Neural crest cell (in vitro differentiated cells): ENCODE data around the gene ATP6AP1. TPM values are rescaled to one million over a fixed set of nuclear protein-coding genes. Genes with fewer than 3 reads are reported as not detected.
"Not testable (repeated sequence)": the region's sequence is repeated elsewhere in the genome, so short reads cannot be mapped to it uniquely, and the experiment has no call there.

Experiments used
- DNase-seq: peaks from one replicate; pipeline ENCODE4 v3.0.0; 2021; ENCODE audit warnings: low read depth, mixed read lengths, low spot score
- H3K27ac Mint-ChIP-seq: one replicate; pipeline ENCODE4 v1.8.0; 2021; ENCODE audit warnings: mild to moderate bottlenecking, mixed read lengths; ENCODE audit not compliant: unreplicated experiment
- H3K27me3 Mint-ChIP-seq: 2 replicates; pipeline ENCODE4 v1.8.0; 2021; ENCODE audit warnings: low read depth, mild to moderate bottlenecking, mixed read lengths
- H3K36me3 Mint-ChIP-seq: 2 replicates; pipeline ENCODE4 v1.8.0; 2021; ENCODE audit warnings: low read depth, mild to moderate bottlenecking, mixed read lengths
- H3K4me1 Mint-ChIP-seq: 2 replicates; pipeline ENCODE4 v1.8.0; 2021; ENCODE audit warnings: mixed read lengths
- H3K4me3 Mint-ChIP-seq: one replicate; pipeline ENCODE4 v1.8.0; 2021; ENCODE audit warnings: mild to moderate bottlenecking, mixed read lengths
- H3K9me3 Mint-ChIP-seq: 2 replicates; pipeline ENCODE4 v1.8.0; 2021; ENCODE audit warnings: mixed read lengths
- total RNA-seq: library from RNA; stranded (reverse); gene quantifications from 2 replicates; pipeline ENCODE4 v1.2.1, GENCODE V29; 2021
- TF ChIP-seq, protein P1 (sequence below): fragments of 200-600 bp; sonication (generic); conservative IDR thresholded peaks from 2 replicates; pipeline ENCODE4 v1.5.0; 2021; ENCODE audit warnings: antibody characterized with exemption, mild to moderate bottlenecking

Gene ATP6AP1
- total RNA-seq, 1 donor from 2014 or later: 79.8 TPM

DNA sequence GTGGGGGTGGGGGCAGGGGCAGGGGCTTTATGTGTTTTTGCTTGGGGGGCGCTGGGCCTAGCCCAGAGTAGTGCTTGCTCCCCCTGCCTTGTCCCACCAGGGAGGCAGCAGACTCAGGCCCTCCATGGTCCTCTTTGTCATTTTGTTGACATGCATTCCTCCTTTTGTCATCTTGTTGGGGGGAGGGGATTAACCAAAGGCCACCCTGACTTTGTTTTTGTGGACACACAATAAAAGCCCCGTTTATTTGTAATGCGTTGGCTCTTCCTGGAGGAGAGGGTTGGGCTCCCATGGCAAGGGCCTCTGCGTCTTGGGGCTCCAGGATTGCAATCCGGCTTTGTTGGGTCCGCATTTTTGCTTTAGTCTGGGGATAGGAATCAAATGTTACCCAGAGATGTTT lies 47.2 kb upstream of the ATP6AP1 start:
- H3K4me3 Mint-ChIP-seq: peak overlapping the region; percentile 71
- no peaks in the 10 kb centered on the region for H3K9me3 Mint-ChIP-seq
- H3K36me3 Mint-ChIP-seq: peaks cover 4% of the 10 kb centered on the region
- H3K27me3 Mint-ChIP-seq: no peaks in the 10 kb centered on the region
- no peak overlapping the region for H3K27ac Mint-ChIP-seq
- H3K4me1 Mint-ChIP-seq: peaks cover 16% of the 10 kb centered on the region
- TF ChIP-seq, protein P1, sequence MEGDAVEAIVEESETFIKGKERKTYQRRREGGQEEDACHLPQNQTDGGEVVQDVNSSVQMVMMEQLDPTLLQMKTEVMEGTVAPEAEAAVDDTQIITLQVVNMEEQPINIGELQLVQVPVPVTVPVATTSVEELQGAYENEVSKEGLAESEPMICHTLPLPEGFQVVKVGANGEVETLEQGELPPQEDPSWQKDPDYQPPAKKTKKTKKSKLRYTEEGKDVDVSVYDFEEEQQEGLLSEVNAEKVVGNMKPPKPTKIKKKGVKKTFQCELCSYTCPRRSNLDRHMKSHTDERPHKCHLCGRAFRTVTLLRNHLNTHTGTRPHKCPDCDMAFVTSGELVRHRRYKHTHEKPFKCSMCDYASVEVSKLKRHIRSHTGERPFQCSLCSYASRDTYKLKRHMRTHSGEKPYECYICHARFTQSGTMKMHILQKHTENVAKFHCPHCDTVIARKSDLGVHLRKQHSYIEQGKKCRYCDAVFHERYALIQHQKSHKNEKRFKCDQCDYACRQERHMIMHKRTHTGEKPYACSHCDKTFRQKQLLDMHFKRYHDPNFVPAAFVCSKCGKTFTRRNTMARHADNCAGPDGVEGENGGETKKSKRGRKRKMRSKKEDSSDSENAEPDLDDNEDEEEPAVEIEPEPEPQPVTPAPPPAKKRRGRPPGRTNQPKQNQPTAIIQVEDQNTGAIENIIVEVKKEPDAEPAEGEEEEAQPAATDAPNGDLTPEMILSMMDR: no peak
- no peak for DNase-seq

DNA sequence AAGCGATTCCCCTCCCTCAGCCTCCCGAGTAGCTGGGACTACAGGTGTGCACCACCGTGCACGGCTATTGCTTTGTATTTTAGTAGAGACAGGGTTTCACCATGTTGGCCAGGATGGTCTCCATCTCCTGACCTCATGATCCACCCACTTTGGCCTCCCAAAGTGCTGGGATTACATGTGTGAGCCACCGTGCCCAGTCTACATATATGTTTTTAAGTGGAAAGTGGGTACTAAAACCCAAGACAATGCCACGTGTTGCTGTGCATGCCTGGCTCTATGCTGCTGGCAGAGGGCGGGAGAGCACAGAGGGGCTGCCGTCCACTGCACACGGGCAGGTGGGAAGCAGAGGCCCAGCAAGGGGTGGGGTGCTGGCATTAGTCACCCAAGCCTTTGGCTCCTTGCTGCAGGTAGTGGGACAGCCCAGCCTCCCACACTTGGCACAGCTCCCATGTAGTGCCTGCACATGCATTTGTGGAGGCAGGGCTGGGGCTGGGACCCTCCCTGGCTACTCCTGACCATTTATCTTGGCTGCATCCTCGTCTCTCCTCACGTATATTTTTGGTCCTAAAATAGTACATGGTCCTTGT lies 45.9 kb upstream of the ATP6AP1 start:
- Mint-ChIP-seq H3K27ac (no peak overlapping the region), H3K36me3 (peaks cover 4% of the 10 kb centered on the region), H3K9me3 (no peaks in the 10 kb centered on the region), H3K27me3 (no peaks in the 10 kb centered on the region), H3K4me1 (peaks cover 16% of the 10 kb centered on the region), H3K4me3 (peak overlapping the region; percentile 68)
- no peak for DNase-seq
- TF ChIP-seq, protein P1: no peak

DNA sequence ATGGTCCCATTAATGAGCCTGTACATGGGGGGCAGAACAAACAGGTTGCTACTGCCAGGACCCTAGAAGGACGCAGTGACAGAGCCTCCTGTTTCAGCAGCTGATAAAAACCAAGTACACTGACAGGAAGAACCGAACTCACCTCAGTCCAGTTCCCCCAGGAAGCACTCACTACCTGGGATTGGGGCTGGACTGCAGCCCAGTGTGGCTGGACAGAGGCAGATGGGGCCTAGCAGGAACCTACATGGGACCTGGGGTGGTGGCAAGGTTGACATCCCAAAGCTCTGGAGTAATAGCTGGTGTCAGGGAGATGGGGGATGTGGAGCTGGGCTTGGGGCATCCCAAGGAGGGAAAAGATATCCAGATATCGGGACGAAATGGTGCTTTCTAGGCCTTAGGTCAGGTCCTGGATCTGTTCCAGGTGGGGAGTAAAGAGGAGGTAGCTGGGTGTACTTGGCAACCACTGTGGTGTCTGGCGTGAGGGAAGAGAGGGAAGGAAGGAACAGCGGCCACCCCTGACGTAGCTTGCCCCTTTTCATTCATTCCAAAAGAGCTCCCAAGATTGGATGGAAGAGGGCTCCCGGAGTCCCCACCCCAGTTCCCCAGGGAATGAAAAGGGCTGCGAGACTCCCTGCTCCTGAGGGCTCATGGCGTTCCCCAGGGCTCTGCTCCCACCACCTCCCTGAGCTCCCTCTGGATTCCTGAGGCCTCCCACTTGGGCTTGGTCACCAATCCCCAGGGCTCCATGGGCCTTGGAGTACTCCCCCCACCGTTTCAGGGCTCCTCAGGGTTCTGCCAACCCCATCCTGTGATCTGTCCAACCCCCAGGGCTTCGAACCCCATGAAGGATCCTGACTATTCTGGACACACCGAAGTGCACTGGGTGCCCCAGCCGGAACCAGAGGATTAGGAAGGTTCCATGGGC lies 44.9 kb upstream of the ATP6AP1 start:
- Mint-ChIP-seq H3K36me3 (peaks cover 4% of the 10 kb centered on the region), H3K27ac (no peak overlapping the region), H3K9me3 (no peaks in the 10 kb centered on the region), H3K27me3 (no peaks in the 10 kb centered on the region), H3K4me3 (peak overlapping the region; percentile 68), H3K4me1 (peaks cover 16% of the 10 kb centered on the region)
- TF ChIP-seq, protein P1: no peak
- DNase-seq: no peak

DNA sequence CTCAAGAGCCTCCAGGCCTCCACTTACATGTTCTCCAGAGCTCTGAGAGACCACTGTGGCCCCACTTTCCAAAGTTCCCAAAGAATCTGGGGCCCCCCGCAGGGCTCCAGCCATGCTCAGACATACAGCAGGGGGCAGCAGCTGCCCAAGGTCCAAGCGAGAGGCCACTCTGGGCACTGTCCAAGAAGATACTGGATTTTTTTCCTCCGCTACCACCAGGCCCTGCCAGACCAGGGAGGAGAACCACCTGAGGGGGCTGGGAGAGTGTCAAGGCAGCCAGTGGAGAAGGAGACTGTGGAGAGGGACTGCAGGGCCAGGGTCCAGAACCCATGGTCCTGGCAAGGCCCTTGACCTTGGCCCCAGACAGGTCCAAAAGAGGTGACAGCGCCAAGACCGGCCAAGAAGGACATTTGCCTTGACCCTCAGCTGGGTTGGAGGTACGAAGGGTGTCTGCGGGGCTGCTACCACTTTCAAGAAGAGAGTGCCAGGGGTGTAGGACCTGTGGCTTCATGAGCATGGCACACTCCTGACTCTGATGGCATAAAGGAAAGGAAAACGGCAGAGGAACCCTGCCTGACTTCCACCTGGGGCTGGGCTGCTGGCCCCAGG lies 44.1 kb upstream of the ATP6AP1 start:
- DNase-seq: no peak
- H3K36me3 Mint-ChIP-seq: peaks cover 4% of the 10 kb centered on the region
- H3K27ac Mint-ChIP-seq: no peak overlapping the region
- H3K27me3 Mint-ChIP-seq: no peaks in the 10 kb centered on the region
- TF ChIP-seq, protein P1: peak; percentile 28
- H3K9me3 Mint-ChIP-seq: no peaks in the 10 kb centered on the region
- H3K4me3 Mint-ChIP-seq: peak overlapping the region; percentile 68
- H3K4me1 Mint-ChIP-seq: peaks cover 16% of the 10 kb centered on the region

DNA sequence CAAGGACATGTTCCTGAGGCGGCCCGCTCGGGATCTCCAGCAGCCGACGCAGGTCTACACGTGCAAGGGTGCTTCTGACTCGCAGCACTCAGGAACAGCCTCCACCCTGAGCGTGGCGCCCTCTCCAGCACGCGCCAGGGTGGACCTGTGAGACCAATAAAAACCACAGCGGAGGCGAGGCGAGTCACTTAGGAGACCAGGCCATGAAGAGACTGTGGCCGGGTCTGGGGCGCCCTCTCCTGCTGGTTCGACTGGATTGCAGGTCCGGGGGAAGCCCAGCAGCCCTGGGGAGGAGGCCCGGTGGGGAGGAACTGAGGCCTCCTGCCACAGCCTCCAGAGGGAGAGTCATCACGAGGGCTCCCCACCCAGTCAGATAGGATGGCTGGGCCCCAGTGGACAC lies 40.4 kb upstream of the ATP6AP1 start:
- H3K9me3 Mint-ChIP-seq, DNase-seq, H3K27me3 Mint-ChIP-seq, H3K36me3 Mint-ChIP-seq, H3K4me1 Mint-ChIP-seq, H3K27ac Mint-ChIP-seq, H3K4me3 Mint-ChIP-seq: not testable (repeated sequence)

DNA sequence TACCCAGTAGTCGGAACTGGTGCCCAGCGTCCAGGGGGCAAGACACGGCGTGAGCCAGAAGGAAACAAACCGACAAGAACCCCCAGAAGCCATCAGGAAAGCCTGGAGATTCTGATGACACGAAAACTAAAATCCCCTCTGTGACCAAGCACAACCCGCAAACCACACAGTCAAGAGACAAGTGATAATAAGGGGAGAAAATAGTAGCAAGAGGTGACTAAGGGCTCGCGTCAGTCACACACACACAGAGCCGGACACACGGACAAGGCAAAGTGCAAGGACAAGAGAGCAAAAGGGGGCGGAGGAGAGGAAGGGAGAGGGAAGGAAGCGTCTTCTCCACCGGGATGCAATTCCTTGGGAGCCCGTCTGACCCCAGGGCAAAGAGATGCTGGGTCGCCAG lies 39.8 kb upstream of the ATP6AP1 start:
- not testable (repeated sequence) for H3K9me3 Mint-ChIP-seq, H3K27ac Mint-ChIP-seq, H3K27me3 Mint-ChIP-seq, H3K36me3 Mint-ChIP-seq, DNase-seq, H3K4me3 Mint-ChIP-seq, H3K4me1 Mint-ChIP-seq

DNA sequence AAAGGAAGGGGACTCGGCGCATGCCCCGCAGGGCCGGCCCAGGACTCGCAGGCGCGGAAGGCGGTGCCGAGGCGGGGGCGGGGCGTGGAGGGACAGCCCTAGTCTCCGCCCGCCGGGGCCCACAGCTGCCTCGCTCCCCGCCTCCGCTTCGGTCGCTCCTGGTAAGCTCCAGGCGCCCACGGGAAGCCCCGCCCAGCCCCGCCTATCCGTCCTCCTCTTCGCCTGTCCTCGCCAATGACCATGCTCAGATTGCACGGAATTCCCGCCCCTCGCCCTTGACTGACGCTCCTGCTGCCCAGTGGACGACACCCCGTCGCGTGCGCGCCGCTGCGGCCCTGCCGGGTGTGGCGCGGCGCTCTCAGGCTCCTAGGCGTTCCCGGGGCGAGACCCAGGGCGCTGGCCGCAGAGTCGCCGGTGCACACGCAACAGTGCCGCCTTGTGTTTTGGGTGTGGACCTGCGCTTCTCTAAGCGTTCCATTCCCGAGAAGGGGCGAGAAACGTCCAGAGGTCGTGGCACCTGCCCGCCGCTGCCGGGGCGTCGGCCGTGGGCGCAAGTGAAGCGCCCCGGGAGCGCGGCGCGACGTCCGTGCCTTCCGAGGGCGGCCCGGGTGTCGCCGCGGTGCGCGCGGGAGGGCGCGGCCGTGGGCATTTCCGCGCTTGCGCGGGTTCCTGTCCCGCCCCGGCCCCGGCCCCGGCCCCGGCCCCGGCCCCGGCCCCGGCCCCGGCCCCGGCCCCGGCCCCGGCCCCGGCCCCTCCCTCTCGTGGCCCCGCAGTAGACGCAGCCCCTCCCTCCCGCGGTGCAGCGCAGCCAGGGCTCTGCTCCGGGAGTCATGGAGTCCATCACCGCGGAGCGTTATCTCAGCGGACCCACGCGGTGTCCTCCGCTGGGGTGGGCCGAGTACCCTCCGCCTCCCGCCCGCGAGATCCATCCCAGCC lies 38.4 kb upstream of the ATP6AP1 start:
- H3K27me3 Mint-ChIP-seq: not testable (repeated sequence)

DNA sequence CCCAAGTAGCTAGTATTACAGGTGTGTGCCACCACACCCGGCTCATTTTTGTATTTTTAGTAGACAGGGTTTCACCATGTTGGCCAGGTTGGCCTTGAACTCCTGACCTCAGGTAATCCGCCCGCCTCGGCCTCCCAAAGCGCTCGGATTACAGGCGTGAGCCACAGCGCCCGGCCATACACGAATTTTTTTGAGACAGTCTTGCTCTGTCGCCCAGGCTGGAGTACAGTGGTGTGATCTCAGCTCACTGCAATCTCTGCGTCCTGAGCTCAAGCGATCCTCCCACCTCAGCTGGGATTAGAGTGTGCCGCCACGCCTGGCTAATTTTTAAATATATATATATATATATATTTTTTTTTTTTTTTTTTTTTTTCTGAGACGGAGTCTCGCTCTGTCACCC lies 32.1 kb upstream of the ATP6AP1 start:
- not testable (repeated sequence) for H3K27ac Mint-ChIP-seq, H3K4me3 Mint-ChIP-seq, H3K9me3 Mint-ChIP-seq, DNase-seq
- Mint-ChIP-seq H3K27me3 (peaks cover 17% of the 10 kb centered on the region), H3K4me1 (peaks cover 19% of the 10 kb centered on the region), H3K36me3 (peaks cover 18% of the 10 kb centered on the region)

More for the DNA sequence above, 38.4 kb upstream of the ATP6AP1 start:
- not testable (repeated sequence) for H3K4me1 Mint-ChIP-seq, DNase-seq, H3K4me3 Mint-ChIP-seq, H3K9me3 Mint-ChIP-seq, H3K36me3 Mint-ChIP-seq, H3K27ac Mint-ChIP-seq
